B cell (primary cell): ENCODE results near the gene MAMDC4. TPM values are rescaled to one million over a fixed set of nuclear protein-coding genes. Genes with fewer than 3 reads are reported as not detected.
"Not testable (repeated sequence)": the region's sequence is repeated elsewhere in the genome, so short reads cannot be mapped to it uniquely, and the experiment has no call there.

ENCODE experiments used
- ATAC-seq: fragments of 200-7000 bp; cut with Tn5 transposase; one replicate; pipeline ENCODE4 v1.10.0; 2021; ENCODE audit warnings: low read depth, mild to moderate bottlenecking, moderate number of reproducible peaks, moderate library complexity
- CTCF ChIA-PET: fragments of 350-600 bp; sonication (Branson Sonifier 250); formaldehyde crosslinking; loops from one replicate; lab custom pipeline; 2021; ENCODE audit warnings: antibody characterized with exemption, inconsistent platforms; lab: Charles Lee
- POLR2A ChIA-PET: fragments of 350-600 bp; sonication (Branson Sonifier 250); formaldehyde crosslinking; loops from one replicate; lab custom pipeline; 2021; ENCODE audit warnings: antibody characterized with exemption; lab: Charles Lee
- DNase-seq: peaks from one replicate; pipeline ENCODE4 v3.0.0; 2013
- H2AFZ ChIP-seq: 2 replicates; pipeline ENCODE4 v1.6.1; 2012; ENCODE audit warnings: mild to moderate bottlenecking, low read depth, low read length; ENCODE audit not compliant: insufficient read depth, poor library complexity, severe bottlenecking
- H3K27ac ChIP-seq, 2 donors: 1 replicate in 1 of 2; 2 replicates in 1 of 2; pipeline ENCODE4 v1.5.1; 2012 to 2013; ENCODE audit warnings: low read length in 2 of 2, mild to moderate bottlenecking in 2 of 2, moderate library complexity in 1 of 2
- H3K27me3 ChIP-seq, 4 experiments: fragments of 200-600 bp in 1 of 4; sonication (generic) in 1 of 4; replicated peaks in 1 of 4; 1 replicate in 2 of 4; 2 replicates in 2 of 4; pipeline versions ENCODE4 v1.6.1 to v1.7.0; 2013 to 2016; ENCODE audit warnings: low read length in 3 of 4, mild to moderate bottlenecking in 2 of 4, mixed read lengths in 1 of 4, moderate library complexity in 1 of 4; ENCODE audit not compliant: insufficient read depth in 4 of 4, control insufficient read depth in 3 of 4; ENCODE audit errors: control extremely low read depth in 1 of 4
- H3K36me3 ChIP-seq, 2 experiments: replicated peaks in 1 of 2; 1 replicate in 1 of 2; 2 replicates in 1 of 2; pipeline versions ENCODE4 v1.6.1 to v1.7.1; 2013; ENCODE audit warnings: low read length in 1 of 2; ENCODE audit not compliant: insufficient read depth in 2 of 2, control insufficient read depth in 1 of 2; ENCODE audit errors: control extremely low read depth in 1 of 2, extremely low read depth in 1 of 2
- H3K4me1 ChIP-seq, 2 donors: fragments of 200-600 bp in 1 of 2; sonication (generic) in 1 of 2; 1 replicate in 1 of 2; 2 replicates in 1 of 2; pipeline versions ENCODE4 v1.5.1 to v1.6.1; 2013 to 2017; ENCODE audit warnings: low read length in 2 of 2; ENCODE audit not compliant: control insufficient read depth in 2 of 2, insufficient read depth in 2 of 2
- H3K4me2 ChIP-seq: replicated peaks from 2 replicates; pipeline ENCODE3; 2012; ENCODE audit warnings: mild to moderate bottlenecking, low read depth, low read length; ENCODE audit not compliant: poor library complexity, severe bottlenecking
- H3K4me3 ChIP-seq, 5 experiments: fragments of 200-600 bp in 1 of 5; sonication (generic) in 1 of 5; 1 replicate in 3 of 5; 2 replicates in 2 of 5; pipeline versions ENCODE4 v1.5.1 to v1.7.0; 2011 to 2016; ENCODE audit warnings: low read length in 4 of 5, mild to moderate bottlenecking in 4 of 5, low read depth in 2 of 5, control low read depth in 1 of 5, moderate library complexity in 1 of 5; ENCODE audit not compliant: insufficient read depth in 1 of 5; ENCODE audit errors: control extremely low read depth in 1 of 5, extremely low read depth in 1 of 5
- H3K79me2 ChIP-seq: fragments of 200-600 bp; sonication (generic); one replicate; pipeline ENCODE4 v1.6.0; 2016; ENCODE audit warnings: low read length; ENCODE audit not compliant: control insufficient read depth, insufficient read depth
- H3K9ac ChIP-seq: fragments of 200-600 bp; sonication (generic); 2 replicates; pipeline ENCODE4 v1.6.1; 2017; ENCODE audit warnings: mild to moderate bottlenecking, low read length, moderate library complexity
- H3K9me3 ChIP-seq, 3 donors: one replicate each; pipeline versions ENCODE4 v1.6.1 to v1.7.1; 2013; ENCODE audit warnings: low read length in 2 of 3; ENCODE audit not compliant: control insufficient read depth in 2 of 3, insufficient read depth in 1 of 3; ENCODE audit errors: control extremely low read depth in 1 of 3
- H4K20me1 ChIP-seq: 2 replicates; pipeline ENCODE4 v1.6.0; 2012; ENCODE audit warnings: mild to moderate bottlenecking, low read length; ENCODE audit not compliant: insufficient read depth, control insufficient read depth, poor library complexity, severe bottlenecking
- H3K27ac Mint-ChIP-seq: one replicate; pipeline ENCODE4 v1.8.0; 2021; ENCODE audit warnings: mixed read lengths
- H3K27me3 Mint-ChIP-seq: one replicate; pipeline ENCODE4 v1.8.0; 2021; ENCODE audit warnings: mixed read lengths
- H3K4me1 Mint-ChIP-seq: one replicate; pipeline ENCODE4 v1.8.0; 2021; ENCODE audit warnings: mixed read lengths
- H3K4me3 Mint-ChIP-seq: one replicate; pipeline ENCODE4 v1.8.0; 2021; ENCODE audit warnings: mixed read lengths
- H3K9me3 Mint-ChIP-seq: one replicate; pipeline ENCODE4 v1.8.0; 2022; ENCODE audit warnings: mixed read lengths; ENCODE audit not compliant: insufficient read depth
- CTCF ChIP-seq: fragments of 200-600 bp; IDR thresholded peaks from one replicate; pipeline ENCODE4 v1.8.0; 2022; ENCODE audit warnings: antibody characterized with exemption, mild to moderate bottlenecking
- EZH2 ChIP-seq: IDR thresholded peaks from 2 replicates; pipeline ENCODE4 v1.6.1; 2012; ENCODE audit warnings: borderline replicate concordance, low read depth, mild to moderate bottlenecking, moderate library complexity, low read length; ENCODE audit not compliant: insufficient read depth, poor library complexity, severe bottlenecking
- WGBS: methylation state at CpG from one replicate; pipeline ENCODE4 v1.1.5; 2013; ENCODE audit warnings: missing lambda C conversion rate; ENCODE audit not compliant: insufficient coverage; 5-methylcytosine and 5-hydroxymethylcytosine counted together
- intact Hi-C: fragments of 100-400 bp; cut with micrococcal nuclease; formaldehyde crosslinking; loops from one replicate; pipeline ENCODE4 v1.10.0; 2022
- polyA plus RNA-seq: library from polyadenylated mRNA; depleted of rRNA; stranded (reverse); fragments of >200 nt; gene quantifications from 2 replicates; pipeline ENCODE4 v1.2.3, GENCODE V29; 2012
- total RNA-seq, 2 donors: library from RNA; stranded (reverse); fragments of 120-200 nt in 1 of 2; gene quantifications; 1 replicate in 1 of 2; 2 replicates in 1 of 2; pipeline versions ENCODE4 v1.2.3 to v1.2.4, GENCODE V29; 2013 to 2022

Gene MAMDC4
- total and polyA plus RNA-seq, 2 donors (not counting 1 experiment from before 2014, with no cell fraction given): 5.4 to 6.8 TPM

- Mint-ChIP-seq H3K4me1 (peaks cover 18% of the 10 kb centered on the region), H3K9me3 (no peaks in the 10 kb centered on the region), H3K27ac (no peak overlapping the region), H3K27me3 (no peaks in the 10 kb centered on the region), H3K4me3 (peak overlapping the region; percentile 70)
- TF ChIP-seq EZH2 (no peak), CTCF (no peak)
- POLR2A ChIA-PET: no interaction called here
- Histone ChIP-seq H3K27me3 (no peaks in the 10 kb centered on the region), H3K36me3 (peaks cover 0 to 14% of the 10 kb centered on the region in 2 experiments), H3K9ac (no peak overlapping the region), H3K27ac (no peak overlapping the region), H3K9me3 (peaks cover 0 to 11% (median 0%) of the 10 kb centered on the region in 3 donors), H3K79me2 (peaks cover 34% of the 10 kb centered on the region), H3K4me3 (no peak overlapping the region), H3K4me1 (peaks cover 8 to 19% of the 10 kb centered on the region in 2 donors), H2AFZ (no peak overlapping the region), H3K4me2 (no peak overlapping the region), H4K20me1 (peaks cover 19% of the 10 kb centered on the region)
- CTCF ChIA-PET: no interaction called here
- DNase-seq: no peak
- no peak for ATAC-seq
- 96% methylated on average over 18 of the region's 18 CpGs for WGBS
- intact Hi-C loops: no loop called here
Observed at GRCh38 chr9:136867917-136868316, 15.8 kb downstream of the MAMDC4 start.

- 90% methylated on average over 9 of the region's 11 CpGs for WGBS
- ATAC-seq: no peak
- ChIA-PET CTCF (interaction anchor here (1.2 kb wide), 1 partner anchor 27 kb away, joined by 6 read pairs; the partner anchor contains the start of gene AJM1), POLR2A (no interaction called here)
- Histone ChIP-seq H3K9me3 (peaks cover 0 to 14% (median 0%) of the 10 kb centered on the region in 3 donors), H3K4me1 (peaks cover 8 to 19% of the 10 kb centered on the region in 2 donors), H3K36me3 (peaks cover 0 to 7% of the 10 kb centered on the region in 2 experiments), H3K27me3 (no peaks in the 10 kb centered on the region), H3K27ac (no peak overlapping the region), H3K4me3 (no peak overlapping the region), H3K4me2 (no peak overlapping the region), H2AFZ (no peak overlapping the region), H3K9ac (no peak overlapping the region), H3K79me2 (peaks cover 27% of the 10 kb centered on the region), H4K20me1 (peaks cover 12% of the 10 kb centered on the region)
- H3K27ac Mint-ChIP-seq: peak overlapping the region; percentile 38
- intact Hi-C loops: no loop called here
- no peak for DNase-seq
- H3K4me1 Mint-ChIP-seq: peaks cover 16% of the 10 kb centered on the region
- no peaks in the 10 kb centered on the region for H3K9me3 Mint-ChIP-seq
- H3K4me3 Mint-ChIP-seq: peak overlapping the region; percentile 64
- TF ChIP-seq EZH2 (no peak), CTCF (no peak)
- no peaks in the 10 kb centered on the region for H3K27me3 Mint-ChIP-seq
Observed at GRCh38 chr9:136868644-136869043, 16.5 kb downstream of the MAMDC4 start.

GRCh38 chr9:136869611-136870010, 17.5 kb downstream of the MAMDC4 start:
- H3K27ac Mint-ChIP-seq, H3K27me3 Mint-ChIP-seq, POLR2A ChIA-PET, H3K4me3 Mint-ChIP-seq, DNase-seq, H3K4me3 ChIP-seq, H3K9me3 Mint-ChIP-seq, H2AFZ ChIP-seq, ATAC-seq, H3K4me2 ChIP-seq, H3K27me3 ChIP-seq, H4K20me1 ChIP-seq, H3K36me3 ChIP-seq, H3K9ac ChIP-seq, intact Hi-C loops, H3K27ac ChIP-seq: not testable (repeated sequence)
- Histone ChIP-seq H3K4me1 (peaks cover 8 to 19% of the 10 kb centered on the region in 2 donors), H3K9me3 (peaks cover 0 to 14% (median 0%) of the 10 kb centered on the region in 3 donors), H3K79me2 (peaks cover 20% of the 10 kb centered on the region)
- CTCF ChIA-PET: interaction anchor here (1.2 kb wide), 1 partner anchor 28 kb away, joined by 6 read pairs; the partner anchor contains the start of gene AJM1
- WGBS: 100% methylated on average over 1 of the region's 2 CpGs
- H3K4me1 Mint-ChIP-seq: peaks cover 13% of the 10 kb centered on the region
